Stimulated activated naive B cell treated with anti-CD40 and anti-IgM and Interleukin-4, amounts not matched to agents 10 μg/mL and 1 μg/mL and 100 μg/mL, for 72 hours (primary cell): ENCODE measurements around the gene KLHDC8B.

Source experiments
- ATAC-seq, 2 donors: fragments of 150-1000 bp; cut with Tn5 transposase; replicated peaks; 2 replicates each; pipeline ENCODE4 v1.10.0; 2021; ENCODE audit warnings: moderate library complexity in 1 of 2
- DNase-seq: peaks from one replicate; pipeline ENCODE4 v3.0.0; 2021
- H3K27ac Mint-ChIP-seq: one replicate; pipeline ENCODE4 v1.8.0; 2022; ENCODE audit warnings: mild to moderate bottlenecking, mixed read lengths
- H3K27me3 Mint-ChIP-seq, 2 donors: one replicate each; pipeline ENCODE4 v1.8.0; 2022; ENCODE audit warnings: mixed read lengths in 2 of 2
- H3K36me3 Mint-ChIP-seq, 2 donors: one replicate each; pipeline ENCODE4 v1.8.0; 2022; ENCODE audit warnings: mixed read lengths in 2 of 2, mild to moderate bottlenecking in 1 of 2
- H3K4me1 Mint-ChIP-seq, 2 donors: one replicate each; pipeline ENCODE4 v1.8.0; 2022; ENCODE audit warnings: mixed read lengths in 2 of 2, mild to moderate bottlenecking in 1 of 2
- H3K4me3 Mint-ChIP-seq, 2 donors: one replicate each; pipeline ENCODE4 v1.8.0; 2022; ENCODE audit warnings: mild to moderate bottlenecking in 2 of 2, mixed read lengths in 2 of 2, moderate library complexity in 1 of 2
- H3K9me3 Mint-ChIP-seq, 2 donors: one replicate each; pipeline ENCODE4 v1.8.0; 2022; ENCODE audit warnings: mixed read lengths in 2 of 2, mild to moderate bottlenecking in 1 of 2

Gene KLHDC8B

DNA sequence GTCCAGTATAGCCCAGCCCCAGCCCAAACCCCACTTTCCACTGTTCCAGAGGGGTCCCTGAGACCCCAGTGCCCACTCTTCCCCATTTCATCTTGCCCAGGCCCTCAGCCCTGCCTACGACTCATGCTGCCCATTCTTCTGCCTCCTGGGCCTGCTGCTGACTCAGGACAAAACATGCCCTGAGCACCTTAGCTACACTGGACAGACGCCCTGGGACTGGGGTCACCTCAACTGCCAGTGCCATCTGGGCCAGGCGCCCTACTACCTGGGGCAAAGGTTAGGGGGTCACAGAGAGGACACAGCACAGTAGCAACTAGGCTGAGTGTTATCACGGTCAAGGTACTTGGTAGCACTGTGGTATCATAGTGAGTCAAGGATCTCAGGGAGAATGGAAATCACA, 35.9 kb upstream of the KLHDC8B start:
- no peaks in the 10 kb centered on the region for H3K36me3 Mint-ChIP-seq
- H3K27ac Mint-ChIP-seq = no peak overlapping the region
- H3K4me3 Mint-ChIP-seq = no peak overlapping the region
- H3K4me1 Mint-ChIP-seq = peaks cover 6 to 13% of the 10 kb centered on the region in 2 donors
- DNase-seq = no peak
- peaks cover 39 to 48% of the 10 kb centered on the region in 2 donors for H3K27me3 Mint-ChIP-seq
- no peaks in the 10 kb centered on the region for H3K9me3 Mint-ChIP-seq
- no peak for ATAC-seq

DNA sequence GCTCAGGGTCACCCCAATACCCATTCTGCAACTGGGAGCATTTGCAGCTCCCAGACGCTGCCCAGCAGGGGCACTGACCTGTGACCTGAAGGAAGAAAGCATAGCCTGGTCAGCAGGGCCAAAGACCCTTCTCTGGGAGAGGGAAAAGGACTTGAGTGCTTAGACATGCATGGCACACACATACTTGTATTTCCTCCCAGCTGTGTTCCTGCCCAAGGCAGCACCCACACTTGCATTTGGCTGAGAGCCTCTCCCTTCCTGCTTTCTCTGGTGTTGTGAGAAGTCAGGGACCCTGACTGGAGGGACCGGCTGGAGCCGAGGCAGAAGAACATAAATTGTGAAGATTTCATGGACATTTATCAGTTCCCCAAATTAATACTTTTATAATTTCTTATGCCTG, 31.3 kb upstream of the KLHDC8B start:
- no peak for ATAC-seq

DNA sequence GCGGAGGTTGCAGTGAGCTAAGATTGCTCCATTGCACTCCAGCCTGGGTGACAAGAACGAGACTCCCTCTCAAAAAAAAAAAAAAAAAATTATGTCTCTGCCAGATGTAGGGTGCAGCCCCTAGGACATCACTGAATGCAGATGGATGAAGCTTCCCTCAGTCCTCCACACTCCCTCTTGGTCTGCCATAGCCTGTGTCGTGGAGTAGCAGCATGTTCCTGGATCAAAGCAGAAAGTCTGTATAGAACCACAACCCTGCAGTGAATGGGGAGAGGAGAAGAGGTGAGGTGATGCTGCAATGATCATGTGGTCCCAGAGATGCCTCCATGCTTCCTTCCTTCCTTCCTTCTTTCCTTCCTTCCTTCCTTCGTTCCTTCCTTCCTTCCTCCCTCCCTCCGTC, 23.2 kb upstream of the KLHDC8B start:
- no peaks in the 10 kb centered on the region for H3K4me1 Mint-ChIP-seq
- no peaks in the 10 kb centered on the region for H3K9me3 Mint-ChIP-seq
- H3K36me3 Mint-ChIP-seq = no peaks in the 10 kb centered on the region
- no peaks in the 10 kb centered on the region for H3K27me3 Mint-ChIP-seq
- no peak for ATAC-seq
- H3K4me3 Mint-ChIP-seq = no peak overlapping the region
- DNase-seq = no peak
- no peak overlapping the region for H3K27ac Mint-ChIP-seq

More for the DNA sequence above, 31.3 kb upstream of the KLHDC8B start:
- DNase-seq = no peak
- Mint-ChIP-seq H3K4me3 (no peak overlapping the region), H3K27me3 (peaks cover 28 to 32% of the 10 kb centered on the region in 2 donors), H3K27ac (no peak overlapping the region), H3K36me3 (peaks cover 0 to 6% of the 10 kb centered on the region in 2 donors), H3K4me1 (no peaks in the 10 kb centered on the region), H3K9me3 (peaks cover 5 to 6% of the 10 kb centered on the region in 2 donors)

DNA sequence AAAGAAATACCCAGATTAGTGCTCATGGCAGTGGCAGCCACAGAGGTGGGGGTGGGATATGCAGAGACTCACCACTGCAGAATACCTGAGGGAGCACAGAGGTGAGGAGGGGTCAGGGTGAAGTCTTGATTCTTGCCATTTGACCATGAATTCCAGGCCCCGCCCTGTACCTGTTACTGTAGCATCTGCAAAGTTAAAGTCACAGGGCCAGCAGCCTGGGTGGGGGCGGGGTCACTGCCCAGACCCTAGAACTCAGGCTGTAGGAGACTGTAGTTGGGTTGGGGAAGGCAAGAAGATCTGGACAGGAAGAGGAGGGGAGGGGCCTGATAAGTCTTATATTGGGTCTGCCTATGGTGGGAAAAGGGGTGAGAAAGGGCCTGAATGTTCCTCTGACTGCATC, 19.8 kb upstream of the KLHDC8B start:
- DNase-seq = no peak
- H3K4me3 Mint-ChIP-seq = no peak overlapping the region
- no peak for ATAC-seq
- H3K4me1 Mint-ChIP-seq = no peaks in the 10 kb centered on the region
- H3K9me3 Mint-ChIP-seq = no peaks in the 10 kb centered on the region
- no peak overlapping the region for H3K27ac Mint-ChIP-seq
- no peaks in the 10 kb centered on the region for H3K27me3 Mint-ChIP-seq
- no peaks in the 10 kb centered on the region for H3K36me3 Mint-ChIP-seq

DNA sequence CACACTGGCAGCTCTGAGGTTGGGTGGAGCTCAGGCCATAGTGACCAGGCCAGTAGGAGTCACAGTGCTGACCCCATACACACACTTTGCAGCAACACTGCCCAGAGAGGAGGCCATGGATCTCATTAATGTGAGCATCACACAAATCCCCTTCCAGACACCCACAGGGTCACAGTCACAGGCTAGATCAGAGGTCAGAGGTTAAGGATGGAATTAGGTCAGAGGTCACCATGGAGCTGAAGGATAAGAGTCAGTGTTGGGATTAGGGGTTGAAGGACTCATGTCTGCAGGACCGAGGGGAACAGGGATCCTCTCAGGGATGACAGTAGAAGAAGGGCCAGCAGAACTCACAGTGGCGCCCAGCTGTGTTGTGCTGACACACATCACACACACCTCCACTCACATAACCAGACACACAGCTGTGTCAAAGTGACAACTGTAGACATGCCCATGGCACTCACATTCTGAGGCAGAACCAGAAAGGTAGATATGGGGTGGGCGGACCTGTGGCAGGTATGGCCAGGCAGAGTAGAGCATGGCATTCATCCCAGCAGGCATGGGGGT, 18.0 kb upstream of the KLHDC8B start:
- H3K27ac Mint-ChIP-seq = no peak overlapping the region
- no peaks in the 10 kb centered on the region for H3K36me3 Mint-ChIP-seq
- ATAC-seq (no peak), DNase-seq (no peak)
- no peak overlapping the region for H3K4me3 Mint-ChIP-seq
- H3K27me3 Mint-ChIP-seq = no peaks in the 10 kb centered on the region
- no peaks in the 10 kb centered on the region for H3K9me3 Mint-ChIP-seq
- H3K4me1 Mint-ChIP-seq = peaks cover 3 to 5% of the 10 kb centered on the region in 2 donors

DNA sequence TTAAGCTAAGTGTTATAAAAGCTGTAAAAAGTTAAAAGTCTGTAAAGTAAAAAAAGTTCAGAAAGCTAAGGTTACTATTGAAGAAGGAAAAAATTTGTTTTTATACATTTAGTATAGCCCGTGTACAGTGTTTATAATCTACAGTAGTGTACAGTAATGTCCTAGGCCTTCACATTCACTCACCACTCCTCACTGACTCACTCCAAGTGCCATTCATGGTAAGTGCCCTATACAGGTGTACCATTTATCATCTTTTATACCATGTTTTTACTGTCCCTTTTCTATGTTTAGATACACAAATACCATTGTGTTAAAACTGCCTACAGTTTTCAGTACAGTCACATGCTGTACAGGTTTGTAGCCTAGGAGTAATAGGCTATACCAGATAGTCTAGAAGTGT, 14.1 kb upstream of the KLHDC8B start:
- no peak overlapping the region for H3K27ac Mint-ChIP-seq
- no peak for DNase-seq
- no peaks in the 10 kb centered on the region for H3K27me3 Mint-ChIP-seq
- H3K4me1 Mint-ChIP-seq = peaks cover 10 to 18% of the 10 kb centered on the region in 2 donors
- peaks cover 2 to 9% of the 10 kb centered on the region in 2 donors for H3K36me3 Mint-ChIP-seq
- no peak overlapping the region for H3K4me3 Mint-ChIP-seq
- no peaks in the 10 kb centered on the region for H3K9me3 Mint-ChIP-seq
- ATAC-seq = no peak

DNA sequence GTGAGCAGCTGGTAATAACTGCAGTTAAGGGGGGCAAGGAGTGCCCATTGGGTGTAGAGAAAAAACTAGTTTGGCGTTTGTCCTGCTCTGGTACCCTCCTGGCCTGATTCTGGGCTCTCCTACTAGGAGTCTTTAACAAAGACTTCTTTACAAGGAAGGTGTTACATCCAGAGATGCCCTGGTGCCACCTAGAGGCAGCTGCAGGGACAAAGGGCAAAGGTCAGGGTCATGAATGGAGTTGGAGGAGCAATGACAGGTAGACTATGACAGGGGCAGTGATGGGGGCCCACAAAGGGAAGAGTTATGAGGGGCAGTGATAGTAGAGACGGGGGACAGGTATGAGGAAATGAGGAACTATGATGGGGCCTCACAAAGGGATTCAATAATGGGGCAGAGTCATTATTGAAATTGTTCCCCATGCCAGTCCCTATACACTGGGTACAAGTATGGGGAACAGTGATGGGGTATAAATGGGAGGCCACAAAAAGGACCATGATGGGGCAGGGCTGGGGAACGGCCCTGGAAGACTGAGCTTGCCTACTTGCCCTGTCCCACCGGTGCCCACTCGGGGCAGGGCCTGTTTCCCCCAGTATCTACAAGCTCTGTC, 13.2 kb upstream of the KLHDC8B start:
- no peaks in the 10 kb centered on the region for H3K9me3 Mint-ChIP-seq
- DNase-seq (peak; percentile 38), ATAC-seq (peak; percentile 88 to 89)
- no peaks in the 10 kb centered on the region for H3K27me3 Mint-ChIP-seq
- H3K27ac Mint-ChIP-seq = peak overlapping the region; percentile 42
- H3K4me3 Mint-ChIP-seq = no peak overlapping the region
- peaks cover 11 to 18% of the 10 kb centered on the region in 2 donors for H3K4me1 Mint-ChIP-seq
- peaks cover 2 to 15% of the 10 kb centered on the region in 2 donors for H3K36me3 Mint-ChIP-seq

DNA sequence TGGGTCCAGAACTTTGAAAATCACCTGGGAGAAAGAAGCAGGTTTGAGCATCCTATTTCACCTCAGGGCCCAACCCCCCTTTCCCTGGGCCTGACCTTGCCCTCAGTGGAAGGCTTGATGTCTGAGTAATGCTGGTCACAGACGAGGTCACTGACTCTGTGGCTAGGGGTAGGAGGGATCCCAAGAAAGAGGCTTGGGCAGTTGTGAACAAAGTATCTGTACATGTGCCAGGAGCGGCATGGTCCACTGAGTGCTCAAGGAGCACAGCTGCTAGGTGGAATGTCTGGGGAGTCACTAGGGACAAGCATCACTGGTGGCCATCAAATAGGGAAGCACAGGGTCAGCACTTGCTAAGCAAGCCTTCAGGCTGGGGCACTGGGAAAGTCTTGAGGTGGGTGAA, 12.6 kb upstream of the KLHDC8B start:
- Mint-ChIP-seq H3K36me3 (peaks cover 8 to 20% of the 10 kb centered on the region in 2 donors), H3K9me3 (no peaks in the 10 kb centered on the region), H3K4me3 (no peak overlapping the region), H3K27ac (peak overlapping the region; percentile 84), H3K4me1 (peaks cover 15 to 22% of the 10 kb centered on the region in 2 donors), H3K27me3 (no peaks in the 10 kb centered on the region)
- ATAC-seq = peak in 1 of 2 donors; percentile 24
- DNase-seq = no peak

DNA sequence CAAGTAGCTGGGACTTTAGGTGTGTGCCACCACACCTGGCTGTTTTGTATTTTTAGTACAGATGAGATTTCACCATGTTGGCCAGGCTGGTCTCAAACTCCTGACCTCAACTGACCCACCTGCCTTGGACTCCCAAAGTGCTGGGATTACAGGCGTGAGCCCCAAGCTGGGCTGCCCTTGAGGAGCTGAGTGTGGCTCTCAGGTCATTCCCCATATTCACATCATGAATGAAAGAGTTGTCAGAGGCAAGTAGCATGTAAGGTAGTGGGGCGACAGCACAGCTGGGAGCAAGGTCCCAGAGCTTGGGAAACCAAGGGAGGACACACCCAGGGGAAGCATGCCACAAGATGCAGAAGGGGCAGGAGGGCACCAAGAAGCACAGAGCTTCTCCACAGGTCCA, 10.2 kb upstream of the KLHDC8B start:
- no peak for DNase-seq
- ATAC-seq = no peak
- no peak overlapping the region for H3K4me3 Mint-ChIP-seq
- peak overlapping the region; percentile 20 for H3K27ac Mint-ChIP-seq
- peaks cover 26 to 43% of the 10 kb centered on the region in 2 donors for H3K4me1 Mint-ChIP-seq
- H3K9me3 Mint-ChIP-seq = no peaks in the 10 kb centered on the region
- H3K36me3 Mint-ChIP-seq = peaks cover 15 to 40% of the 10 kb centered on the region in 2 donors
- H3K27me3 Mint-ChIP-seq = no peaks in the 10 kb centered on the region

DNA sequence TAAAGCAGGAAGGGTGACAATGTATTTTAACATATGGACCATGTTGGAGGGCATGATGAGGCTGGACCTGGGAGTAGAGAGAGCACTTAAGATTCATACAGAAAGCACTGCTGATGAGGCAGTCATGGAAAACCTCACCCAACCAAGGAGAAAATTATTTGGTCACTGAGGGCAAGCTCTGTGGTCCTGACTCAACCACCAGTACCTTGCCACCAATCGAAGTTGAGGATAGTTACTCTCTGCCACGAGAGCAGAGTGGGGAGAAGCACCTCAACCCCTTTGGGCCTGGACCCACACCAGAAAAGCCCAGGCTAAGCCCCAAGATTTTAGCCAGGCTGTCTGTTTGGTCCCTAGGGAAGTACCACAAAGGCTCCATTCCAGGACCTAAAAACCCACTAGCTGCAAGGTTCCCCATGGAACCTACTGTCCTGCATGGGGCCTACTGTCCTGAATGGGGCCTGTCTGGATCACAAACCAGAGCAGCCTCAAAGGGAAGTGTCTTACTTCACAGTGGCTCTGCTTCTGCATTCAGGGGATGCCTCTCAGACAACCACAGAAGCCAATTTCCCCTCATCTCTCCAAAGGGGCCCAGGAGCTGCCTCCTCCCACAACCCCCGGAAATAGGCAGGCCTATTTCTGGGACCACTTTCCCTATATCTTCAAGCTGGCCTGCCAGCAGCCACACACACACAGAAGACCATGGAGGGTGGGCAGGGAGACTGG, 9.4 kb upstream of the KLHDC8B start:
- no peak overlapping the region for H3K27ac Mint-ChIP-seq
- peaks cover 15 to 40% of the 10 kb centered on the region in 2 donors for H3K36me3 Mint-ChIP-seq
- H3K4me1 Mint-ChIP-seq = peaks cover 30 to 50% of the 10 kb centered on the region in 2 donors
- no peaks in the 10 kb centered on the region for H3K27me3 Mint-ChIP-seq
- H3K9me3 Mint-ChIP-seq = no peaks in the 10 kb centered on the region
- no peak overlapping the region for H3K4me3 Mint-ChIP-seq
- no peak for ATAC-seq
- no peak for DNase-seq

DNA sequence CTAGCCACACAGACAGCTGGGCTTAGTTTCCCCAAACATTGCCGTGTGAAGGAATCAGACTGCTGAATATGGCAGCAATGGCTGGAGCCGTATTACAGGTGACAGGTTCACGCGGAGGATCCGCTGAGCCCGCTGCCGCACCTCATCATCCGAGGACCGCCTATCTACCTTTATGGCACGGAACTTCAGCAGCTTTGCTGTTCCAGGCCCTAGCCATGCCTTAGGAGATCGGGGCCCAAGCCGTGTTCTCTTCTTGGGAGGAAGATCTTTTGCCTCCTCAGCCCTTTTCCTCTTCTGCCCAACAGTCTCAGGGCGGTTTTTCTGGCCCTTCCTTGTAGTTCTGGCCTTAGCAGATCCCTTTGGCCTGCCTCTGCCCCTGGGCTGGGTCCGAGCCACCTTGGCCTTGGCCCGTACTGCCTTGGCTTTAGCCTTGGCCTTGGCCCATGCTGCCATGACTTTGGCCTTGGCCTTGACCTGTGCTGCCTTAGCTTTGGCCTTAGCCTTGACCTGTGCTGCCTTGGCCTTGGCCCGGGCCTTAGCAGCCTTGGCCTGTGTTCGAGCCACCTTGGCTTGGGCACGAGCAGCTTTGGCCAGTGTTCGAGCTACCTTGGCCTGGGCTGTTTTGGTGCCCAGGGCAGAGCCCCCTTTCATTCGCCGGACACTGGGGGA, 8.5 kb upstream of the KLHDC8B start:
- DNase-seq (no peak), ATAC-seq (no peak)
- Mint-ChIP-seq H3K9me3 (no peaks in the 10 kb centered on the region), H3K27ac (no peak overlapping the region), H3K36me3 (peaks cover 15 to 40% of the 10 kb centered on the region in 2 donors), H3K4me3 (no peak overlapping the region), H3K27me3 (no peaks in the 10 kb centered on the region), H3K4me1 (peaks cover 30 to 50% of the 10 kb centered on the region in 2 donors)

DNA sequence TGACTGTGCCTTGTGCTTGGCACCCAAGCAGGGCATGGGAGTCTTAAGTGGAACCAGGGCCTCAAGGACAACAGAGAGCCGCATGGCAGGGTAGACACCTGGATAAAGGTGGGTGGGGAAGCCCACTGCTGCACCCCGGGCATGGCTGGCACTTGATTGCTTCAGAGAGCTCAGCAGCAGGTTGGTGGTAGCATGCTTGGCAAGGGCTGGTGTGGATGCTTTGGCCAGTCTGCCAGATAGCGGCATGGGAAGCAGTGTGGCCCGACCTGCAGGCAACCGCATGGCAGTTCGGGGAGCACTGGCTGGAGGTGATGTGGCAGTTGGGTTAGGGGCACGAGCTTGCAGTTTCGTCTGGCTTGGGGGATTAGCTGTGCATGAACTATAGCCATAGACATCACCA, 7.8 kb upstream of the KLHDC8B start:
- no peak for ATAC-seq
- peaks cover 28 to 45% of the 10 kb centered on the region in 2 donors for H3K4me1 Mint-ChIP-seq
- H3K4me3 Mint-ChIP-seq = peak overlapping the region in 1 of 2 donors; percentile 30
- peaks cover 15 to 40% of the 10 kb centered on the region in 2 donors for H3K36me3 Mint-ChIP-seq
- no peaks in the 10 kb centered on the region for H3K9me3 Mint-ChIP-seq
- H3K27me3 Mint-ChIP-seq = no peaks in the 10 kb centered on the region
- DNase-seq = no peak
- no peak overlapping the region for H3K27ac Mint-ChIP-seq

DNA sequence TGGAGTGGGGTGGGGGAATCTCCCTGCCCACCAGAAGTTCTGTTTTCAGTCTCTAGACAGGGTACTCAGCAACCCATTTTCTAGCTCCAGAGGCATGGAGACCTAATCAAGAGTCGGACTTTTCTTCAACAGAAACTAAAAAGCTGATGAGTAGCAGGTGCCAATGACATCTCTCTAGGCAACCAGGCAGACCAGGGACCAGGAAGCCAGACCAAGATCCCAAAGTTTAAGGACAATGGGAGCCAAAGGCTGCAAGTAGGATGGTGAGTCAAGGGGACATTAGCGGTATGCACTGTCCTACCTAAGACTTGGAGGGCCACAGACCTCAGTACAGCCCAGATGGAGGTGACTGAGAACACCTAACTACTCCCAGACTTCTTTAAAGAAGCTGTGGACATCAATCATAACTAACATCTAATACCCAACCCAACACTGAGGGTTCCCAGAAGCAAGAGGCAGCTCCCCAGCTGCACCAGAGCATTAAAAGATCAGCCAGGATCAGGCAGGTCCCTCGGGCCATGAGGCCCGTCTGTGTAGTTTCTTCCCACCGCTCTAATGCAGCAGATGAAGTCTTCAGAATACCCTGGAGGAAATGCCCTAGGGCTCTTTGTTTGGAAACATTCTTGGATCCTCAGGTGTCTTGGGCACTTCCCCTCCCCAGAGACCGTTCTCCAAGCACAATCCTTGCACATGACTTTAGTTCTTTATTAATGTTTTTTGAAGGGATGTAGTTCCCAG, 6.2 kb upstream of the KLHDC8B start:
- Mint-ChIP-seq H3K9me3 (no peaks in the 10 kb centered on the region), H3K27ac (peak overlapping the region; percentile 98), H3K36me3 (peaks cover 13 to 40% of the 10 kb centered on the region in 2 donors), H3K4me1 (peaks cover 25 to 40% of the 10 kb centered on the region in 2 donors), H3K27me3 (peaks cover 0 to 5% of the 10 kb centered on the region in 2 donors), H3K4me3 (peak overlapping the region; percentile 93 to 99)
- no peak for DNase-seq
- peak in 1 of 2 donors; percentile 8 for ATAC-seq
